K562 (cell line): Measurements from ENCODE around the gene JUND. TPM values are rescaled to one million over a fixed set of nuclear protein-coding genes. Genes with fewer than 3 reads are reported as not detected.
A peak's percentile ranks its signal among the peaks of the same experiment; 100 is the strongest.

Experiments used
- FOXA3 ChIP-seq, 2 experiments: fragments of 450-650 bp in 1 of 2; sonication (generic) in 1 of 2; formaldehyde crosslinking; IDR thresholded peaks in 1 of 2; conservative IDR thresholded peaks in 1 of 2; 2 replicates each; pipeline versions ENCODE4 v1.4.0 to v1.8.0; 2020 to 2022; ENCODE audit warnings: mild to moderate bottlenecking in 2 of 2, missing genetic modification reagents in 1 of 2
- HMG20A ChIP-seq: fragments of 450-650 bp; formaldehyde crosslinking; conservative IDR thresholded peaks from 2 replicates; pipeline ENCODE4 v1.4.0; 2020; ENCODE audit warnings: mild to moderate bottlenecking, mixed read lengths
- NCOA2 ChIP-seq, 2 experiments: fragments of 450-650 bp; IDR thresholded peaks; 2 replicates each; pipeline ENCODE4 v1.6.1; 2018; ENCODE audit warnings: mild to moderate bottlenecking in 2 of 2, moderate library complexity in 1 of 2; ENCODE audit not compliant: partially characterized antibody in 2 of 2
- NEUROD1 ChIP-seq: fragments of 150-350 bp; IDR thresholded peaks from 2 replicates; pipeline ENCODE4 v1.6.1; 2014; ENCODE audit warnings: borderline replicate concordance, low read length, low read depth; ENCODE audit not compliant: partially characterized antibody
- PHB2 ChIP-seq: fragments of 450-650 bp; IDR thresholded peaks from 2 replicates; pipeline ENCODE4 v1.6.1; 2017; ENCODE audit warnings: low read depth
- POLR2G ChIP-seq: fragments of 200-400 bp; formaldehyde crosslinking; IDR thresholded peaks from 2 replicates; pipeline ENCODE4 v1.6.1; 2017; ENCODE audit warnings: low read depth, mild to moderate bottlenecking, antibody characterized with exemption, low read length, moderate library complexity
- RHOXF2B ChIP-seq: fragments of 250-450 bp; sonication (Bioruptor Pico); conservative IDR thresholded peaks from 2 replicates; pipeline ENCODE4 v1.5.1; 2021
- SREBF2 ChIP-seq: sonication (generic); formaldehyde crosslinking; IDR thresholded peaks from 2 replicates; pipeline ENCODE4 v1.4.0; 2020; ENCODE audit warnings: mild to moderate bottlenecking, missing genetic modification reagents
- U2AF1 ChIP-seq: fragments of 200-400 bp; formaldehyde crosslinking; optimal IDR thresholded peaks from 2 replicates; pipeline ENCODE3; 2017; ENCODE audit warnings: mild to moderate bottlenecking, low read depth, low read length, moderate library complexity
- U2AF2 ChIP-seq: fragments of 200-400 bp; formaldehyde crosslinking; optimal IDR thresholded peaks from 2 replicates; pipeline ENCODE3; 2017; ENCODE audit warnings: low read depth, mild to moderate bottlenecking, low read length
- YBX1 ChIP-seq: fragments of 450-650 bp; IDR thresholded peaks from 2 replicates; pipeline ENCODE4 v1.7.1; 2016; ENCODE audit warnings: mild to moderate bottlenecking
- YY1 ChIP-seq, 3 experiments: IDR thresholded peaks; 2 replicates each; pipeline ENCODE4 v1.6.1; 2011; ENCODE audit warnings: low read length in 2 of 3, mild to moderate bottlenecking in 2 of 3, moderate library complexity in 2 of 3, borderline replicate concordance in 1 of 3, control low read depth in 1 of 3, low read depth in 1 of 3; ENCODE audit not compliant: insufficient read depth in 3 of 3, insufficient replicate concordance in 2 of 3, control insufficient read depth in 1 of 3, insufficient read length in 1 of 3; ENCODE audit errors: extremely low read depth in 1 of 3
- ZEB2 ChIP-seq: fragments of 450-650 bp; IDR thresholded peaks from 2 replicates; pipeline ENCODE4 v1.6.1; 2016
- ZNF165 ChIP-seq: fragments of 250-450 bp; sonication (Bioruptor Pico); IDR thresholded peaks from 2 replicates; pipeline ENCODE4 v1.4.0; 2020; ENCODE audit warnings: borderline replicate concordance
- ZNF184 ChIP-seq: sonication (generic); formaldehyde crosslinking; IDR thresholded peaks from 2 replicates; pipeline ENCODE4 v1.5.0; 2020; ENCODE audit warnings: missing genetic modification reagents
- ZNF232 ChIP-seq: sonication (generic); formaldehyde crosslinking; IDR thresholded peaks from 2 replicates; pipeline ENCODE4 v1.8.0; 2022; ENCODE audit warnings: mild to moderate bottlenecking, missing genetic modification reagents
- ZNF668 ChIP-seq: fragments of 250-450 bp; sonication (Bioruptor Pico); IDR thresholded peaks from 2 replicates; pipeline ENCODE4 v1.8.0; 2022; ENCODE audit warnings: mild to moderate bottlenecking, inconsistent platforms
- ZNF695 ChIP-seq: fragments of 450-650 bp; formaldehyde crosslinking; IDR thresholded peaks from 2 replicates; pipeline ENCODE4 v1.4.0; 2020; ENCODE audit warnings: mild to moderate bottlenecking, moderate library complexity
- polyA plus RNA-seq, 8 experiments: library from polyadenylated mRNA; depleted of rRNA in 4 of 8; stranded (reverse) in 5 of 8; unstranded in 3 of 8; fragments of >200 nt; fragmentation: Nextera tagmentation in 2 of 8; fragmentation: Illumina TruSeq in 1 of 8; extraction: Ambion mirVana in 2 of 8; extraction: Trizol in 1 of 8; gene quantifications; 2 replicates each; pipeline versions ENCODE4 v1.2.1 to v1.2.3, GENCODE V29; 2011 to 2014; ENCODE audit warnings: inconsistent platforms in 1 of 8, missing spikeins in 1 of 8
- total RNA-seq, 7 experiments: library from RNA; depleted of rRNA in 6 of 7; stranded (reverse); fragments of >200 nt in 6 of 7; fragmentation: Illumina TruSeq in 2 of 7; extraction: Trizol in 2 of 7; gene quantifications; 2 replicates each; pipeline versions ENCODE4 v1.2.1 to v1.2.3, GENCODE V29; 2011 to 2021; ENCODE audit warnings: low replicate concordance in 1 of 7
- TF ChIP-seq, protein P1 (sequence below): fragments of 250-450 bp; sonication (Bioruptor Pico); IDR thresholded peaks from 2 replicates; pipeline ENCODE4 v1.5.0; 2021; ENCODE audit warnings: mild to moderate bottlenecking, borderline replicate concordance
- TF ChIP-seq, protein P2 (sequence below): fragments of 250-450 bp; sonication (Bioruptor Pico); IDR thresholded peaks from 2 replicates; pipeline ENCODE4 v1.8.0; 2021; ENCODE audit warnings: borderline replicate concordance, mild to moderate bottlenecking, moderate library complexity; ENCODE audit not compliant: poor library complexity, severe bottlenecking
- TF ChIP-seq, protein P3 (sequence below): fragments of 450-650 bp; formaldehyde crosslinking; IDR thresholded peaks from 2 replicates; pipeline ENCODE4 v1.4.0; 2022; ENCODE audit warnings: missing genetic modification characterization

JUND gene
- total and polyA plus RNA-seq, 9 of the 15 experiments (the other 6 are each of a cell fraction or from before 2014, with no cell fraction given), result 6.4 to 286 (median 42.3) TPM

DNA sequence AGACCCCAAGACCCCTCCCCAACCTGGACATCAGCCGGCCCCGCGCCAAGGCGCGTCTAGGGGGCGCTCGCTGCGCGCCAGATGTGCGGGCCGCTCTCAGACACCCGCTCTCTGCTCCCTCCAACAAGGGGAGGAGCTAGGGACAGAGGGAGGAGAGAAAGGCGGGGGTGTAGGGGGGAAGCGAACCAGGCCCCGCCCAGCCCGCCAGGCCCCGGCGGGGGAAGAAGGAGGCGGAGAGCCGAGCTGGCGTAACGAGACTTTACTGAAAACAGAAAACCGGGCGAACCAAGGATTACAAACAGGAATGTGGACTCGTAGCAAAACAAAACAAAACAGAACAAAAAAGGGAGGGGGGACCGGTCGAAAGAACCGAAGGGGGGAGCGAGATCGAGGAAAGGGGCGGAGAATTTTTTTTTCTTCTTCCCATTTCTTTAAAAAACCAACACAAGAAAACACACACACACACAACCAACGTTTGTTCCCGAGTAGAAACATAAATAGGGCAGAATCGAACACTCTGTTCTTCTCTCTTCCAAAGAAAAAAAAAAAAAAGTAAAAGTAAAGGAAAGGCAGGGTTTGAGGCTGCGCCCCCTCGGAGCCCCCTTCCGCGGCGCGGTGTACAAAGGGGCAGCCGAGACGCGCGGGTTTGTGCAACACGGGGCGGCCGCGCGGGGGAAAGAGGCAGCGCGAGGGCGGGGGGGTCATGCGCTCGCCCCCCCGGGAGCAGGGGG, 1.7 kb downstream of the JUND start (continued):
- TF ChIP-seq, protein P1, sequence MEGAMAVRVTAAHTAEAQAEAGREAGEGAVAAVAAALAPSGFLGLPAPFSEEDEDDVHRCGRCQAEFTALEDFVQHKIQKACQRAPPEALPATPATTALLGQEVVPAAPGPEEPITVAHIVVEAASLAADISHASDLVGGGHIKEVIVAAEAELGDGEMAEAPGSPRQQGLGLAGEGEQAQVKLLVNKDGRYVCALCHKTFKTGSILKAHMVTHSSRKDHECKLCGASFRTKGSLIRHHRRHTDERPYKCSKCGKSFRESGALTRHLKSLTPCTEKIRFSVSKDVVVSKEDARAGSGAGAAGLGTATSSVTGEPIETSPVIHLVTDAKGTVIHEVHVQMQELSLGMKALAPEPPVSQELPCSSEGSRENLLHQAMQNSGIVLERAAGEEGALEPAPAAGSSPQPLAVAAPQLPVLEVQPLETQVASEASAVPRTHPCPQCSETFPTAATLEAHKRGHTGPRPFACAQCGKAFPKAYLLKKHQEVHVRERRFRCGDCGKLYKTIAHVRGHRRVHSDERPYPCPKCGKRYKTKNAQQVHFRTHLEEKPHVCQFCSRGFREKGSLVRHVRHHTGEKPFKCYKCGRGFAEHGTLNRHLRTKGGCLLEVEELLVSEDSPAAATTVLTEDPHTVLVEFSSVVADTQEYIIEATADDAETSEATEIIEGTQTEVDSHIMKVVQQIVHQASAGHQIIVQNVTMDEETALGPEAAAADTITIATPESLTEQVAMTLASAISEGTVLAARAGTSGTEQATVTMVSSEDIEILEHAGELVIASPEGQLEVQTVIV, result no peak
- no peak for TF ChIP-seq ZEB2
- no peak for TF ChIP-seq NCOA2 (IDR thresholded peaks at IDR 0.05; ENCODE audit: partially characterized antibody in 2 of 2)
- no peak for TF ChIP-seq ZNF232 (CRISPR knock-in tag)
- no peak for TF ChIP-seq ZNF184 (CRISPR knock-in tag)
- no peak for TF ChIP-seq RHOXF2B (CRISPR knock-in tag)
- no peak for TF ChIP-seq FOXA3 (CRISPR knock-in tag; conservative IDR thresholded peaks at IDR 0.05 in 1 of 2, IDR thresholded peaks at IDR 0.05 in 1 of 2)
- TF ChIP-seq HMG20A, result no peak
- no peak for TF ChIP-seq U2AF2
- TF ChIP-seq ZNF668 (CRISPR knock-in tag), result no peak
- TF ChIP-seq, protein P2, sequence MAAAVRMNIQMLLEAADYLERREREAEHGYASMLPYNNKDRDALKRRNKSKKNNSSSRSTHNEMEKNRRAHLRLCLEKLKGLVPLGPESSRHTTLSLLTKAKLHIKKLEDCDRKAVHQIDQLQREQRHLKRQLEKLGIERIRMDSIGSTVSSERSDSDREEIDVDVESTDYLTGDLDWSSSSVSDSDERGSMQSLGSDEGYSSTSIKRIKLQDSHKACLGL (CRISPR knock-in tag), result no peak
- TF ChIP-seq PHB2, result peak; percentile 25; the same call in 1 of the 2 replicates
- no peak for TF ChIP-seq YBX1
- no peak for TF ChIP-seq ZNF165
- TF ChIP-seq POLR2G, result peak; percentile 86
- TF ChIP-seq, protein P3, sequence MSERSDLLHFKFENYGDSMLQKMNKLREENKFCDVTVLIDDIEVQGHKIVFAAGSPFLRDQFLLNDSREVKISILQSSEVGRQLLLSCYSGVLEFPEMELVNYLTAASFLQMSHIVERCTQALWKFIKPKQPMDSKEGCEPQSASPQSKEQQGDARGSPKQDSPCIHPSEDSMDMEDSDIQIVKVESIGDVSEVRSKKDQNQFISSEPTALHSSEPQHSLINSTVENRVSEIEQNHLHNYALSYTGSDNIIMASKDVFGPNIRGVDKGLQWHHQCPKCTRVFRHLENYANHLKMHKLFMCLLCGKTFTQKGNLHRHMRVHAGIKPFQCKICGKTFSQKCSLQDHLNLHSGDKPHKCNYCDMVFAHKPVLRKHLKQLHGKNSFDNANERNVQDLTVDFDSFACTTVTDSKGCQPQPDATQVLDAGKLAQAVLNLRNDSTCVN (CRISPR knock-in tag), result no peak
- TF ChIP-seq ZNF695 (CRISPR knock-in tag), result no peak
- TF ChIP-seq SREBF2 (CRISPR knock-in tag), result no peak
- peak; percentile 56 for TF ChIP-seq NEUROD1
- peak in 2 of 3 experiments; percentile 11 to 24 for TF ChIP-seq YY1 (IDR thresholded peaks at IDR 0.05; ENCODE audit: borderline replicate concordance in 1 of 3, control insufficient read depth in 1 of 3, extremely low read depth in 1 of 3, insufficient read depth in 3 of 3, insufficient read length in 1 of 3, insufficient replicate concordance in 2 of 3, low read depth in 1 of 3, low read length in 2 of 3)
- no peak for TF ChIP-seq U2AF1
